ENCODE measurements around the gene SNX8.
A peak's percentile ranks its signal among the peaks of the same experiment; 100 is the strongest.
"Not testable (repeated sequence)": the region's sequence is repeated elsewhere in the genome, so short reads cannot be mapped to it uniquely, and the experiment has no call there.

SNX8 gene

DNA sequence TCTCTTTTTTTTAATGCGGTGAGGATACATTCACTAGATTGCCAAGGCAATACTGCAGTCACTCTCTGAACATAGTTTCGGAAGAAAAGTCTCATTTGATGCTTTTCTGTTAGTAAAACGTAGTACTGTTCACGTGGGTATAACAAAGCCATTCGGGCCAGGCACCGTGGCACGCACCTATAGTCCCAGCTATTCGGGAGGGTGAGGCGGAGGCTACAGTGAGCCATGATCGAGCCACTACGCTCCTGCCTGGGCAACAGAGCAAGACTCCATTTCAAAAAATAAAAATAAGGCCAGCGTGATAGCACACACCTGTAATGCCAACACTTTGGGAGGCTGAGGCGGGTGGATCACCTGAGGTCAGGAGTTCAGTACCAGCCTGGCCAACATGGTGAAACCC is 24.6 kb downstream of the SNX8 start:
- no peak for DNase-seq

DNA sequence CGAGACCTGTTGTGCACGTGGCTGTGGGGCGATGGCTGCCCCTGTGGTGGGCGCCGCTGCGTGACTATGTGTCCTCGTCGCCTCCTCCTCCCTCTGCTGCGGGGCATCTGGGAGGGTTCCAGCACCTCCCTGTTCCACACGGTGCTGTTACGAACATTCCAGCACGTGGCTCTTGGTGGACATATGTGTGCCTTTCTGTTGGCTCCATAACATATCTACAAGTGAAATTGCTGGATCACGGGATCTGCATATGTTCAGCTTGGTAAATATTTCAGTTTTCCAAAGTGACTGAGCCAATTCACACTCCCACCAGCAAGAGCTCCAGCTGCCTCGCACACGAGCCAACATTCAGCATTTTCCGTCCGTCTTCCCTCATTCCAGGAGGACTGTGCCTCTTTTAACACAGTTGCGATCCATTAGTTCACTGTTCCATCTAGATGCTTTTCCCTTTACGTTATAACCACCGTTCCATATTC is 25.1 kb downstream of the SNX8 start:
- DNase-seq = no peak

DNA sequence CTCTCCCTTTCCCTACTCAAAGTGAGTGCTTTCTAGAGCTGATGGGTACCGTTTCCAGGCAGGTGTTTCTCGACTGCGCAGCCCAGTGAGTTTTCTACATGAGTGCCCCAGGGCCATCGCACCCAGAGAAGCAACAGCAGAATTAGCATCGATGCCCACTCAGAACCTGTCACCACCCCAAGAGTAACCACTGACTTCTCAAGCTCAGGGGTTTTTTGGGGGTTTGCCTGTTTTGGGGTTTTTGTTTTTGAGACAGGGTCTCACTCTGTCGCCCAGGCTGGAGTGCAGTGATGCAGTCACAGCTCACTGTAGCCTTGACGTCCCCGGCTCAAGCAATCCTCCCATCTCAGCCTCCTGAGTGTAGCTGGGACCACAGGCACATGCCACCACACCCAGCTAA is 25.7 kb downstream of the SNX8 start:
- peak; percentile 18 for DNase-seq

DNA sequence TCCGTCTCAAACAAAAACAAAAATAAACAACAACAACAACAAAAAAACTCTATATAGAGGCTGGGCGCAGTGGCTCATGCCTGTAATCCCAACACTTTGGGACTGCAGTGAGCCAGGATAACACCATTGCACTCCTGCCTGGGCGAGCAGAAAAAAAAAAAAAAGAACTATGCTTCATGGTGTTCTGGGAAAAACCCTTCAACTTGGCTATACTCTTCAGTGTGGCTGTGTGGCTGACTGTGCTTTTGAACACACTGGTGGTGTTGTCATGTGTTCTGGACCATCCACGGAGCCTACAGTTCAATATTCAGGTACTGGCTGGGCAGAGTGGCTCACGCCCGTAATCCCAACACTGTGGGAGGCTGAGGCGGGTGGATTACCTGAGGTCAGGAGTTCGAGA is 26.5 kb downstream of the SNX8 start:
- DNase-seq = no peak

DNA sequence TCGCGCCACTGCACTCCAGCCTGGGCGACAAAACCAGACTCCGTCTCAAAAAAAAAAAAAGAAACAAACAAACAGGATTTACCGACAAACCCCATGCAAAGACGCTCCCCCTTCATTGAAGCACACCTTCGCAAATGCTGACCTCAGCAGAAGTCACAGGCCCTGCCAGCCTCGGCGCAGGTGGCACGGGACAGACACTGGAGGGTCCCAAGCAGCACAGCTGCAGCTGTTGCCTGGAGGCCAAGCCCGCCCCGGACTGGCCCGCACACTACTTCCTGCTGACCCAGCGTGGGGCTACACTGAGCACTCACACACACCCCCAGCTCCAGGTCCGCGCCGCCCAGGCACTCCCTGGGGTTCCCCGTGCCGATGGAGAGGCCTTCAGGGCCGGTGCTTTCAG is 31.2 kb downstream of the SNX8 start:
- no peak for DNase-seq

DNA sequence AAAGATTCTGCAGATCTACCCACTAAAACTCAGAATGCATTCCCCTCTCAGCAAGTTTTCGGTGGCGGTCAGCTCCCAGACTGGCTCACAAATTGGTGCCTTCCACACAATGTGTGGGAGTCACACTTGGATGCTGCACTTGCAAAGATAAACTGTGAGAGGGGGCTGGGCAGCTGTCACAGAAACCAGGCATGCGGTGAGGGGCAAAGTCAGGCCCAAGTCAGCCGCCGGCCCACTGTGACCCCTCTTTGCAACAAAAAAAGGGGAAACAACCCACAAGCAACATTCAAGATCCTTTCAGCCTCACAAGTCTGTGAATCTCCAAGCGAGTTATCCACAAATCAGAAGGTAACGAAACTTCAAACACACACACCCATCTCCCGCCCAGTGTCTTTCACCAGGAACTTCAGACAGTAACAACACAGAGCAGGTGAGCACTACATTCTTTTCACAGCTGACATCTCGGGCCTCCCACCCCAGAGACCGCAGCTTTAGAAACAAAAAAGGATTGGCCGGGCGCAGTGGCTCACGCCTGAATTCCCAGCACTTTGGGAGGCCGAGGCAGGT is 32.0 kb downstream of the SNX8 start:
- no peak for DNase-seq

DNA sequence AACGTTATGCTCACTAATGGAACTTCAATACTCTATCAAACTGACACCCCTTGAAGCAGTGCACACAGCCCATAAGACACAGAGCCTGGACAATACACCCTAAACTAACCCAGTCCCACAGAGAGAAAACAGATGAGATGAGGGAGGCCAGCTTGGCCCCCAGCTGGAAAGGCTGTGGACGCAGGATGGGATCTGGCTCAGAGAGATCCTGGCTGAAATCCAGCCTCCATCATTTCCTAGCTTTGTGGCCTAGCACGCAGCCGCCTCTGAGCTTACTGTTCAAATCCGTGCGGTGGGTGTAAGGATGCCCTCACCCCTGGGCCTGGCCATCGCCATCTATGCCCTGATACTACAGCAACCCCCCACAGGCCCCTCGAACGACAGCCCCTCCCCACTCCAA is 32.7 kb downstream of the SNX8 start:
- DNase-seq = no peak

DNA sequence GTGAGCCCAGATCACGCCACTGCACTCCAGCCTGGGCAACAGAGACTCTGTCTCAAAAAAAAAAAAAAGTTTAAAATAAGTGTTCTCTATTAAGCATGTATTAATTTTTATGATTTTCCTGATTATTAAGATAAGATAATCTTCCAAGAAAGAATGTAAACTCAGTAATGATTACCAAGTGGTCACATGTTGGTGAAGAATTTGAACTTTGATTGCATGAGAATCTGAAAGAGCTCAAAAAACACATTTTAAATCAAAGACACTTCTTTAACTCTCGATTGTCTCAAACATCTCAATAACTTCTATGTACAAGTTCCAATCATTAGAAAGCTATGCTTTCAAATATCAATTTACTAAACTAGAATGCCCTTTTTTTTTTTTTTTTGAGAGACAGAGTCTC is 33.8 kb downstream of the SNX8 start:
- no peak for DNase-seq

DNA sequence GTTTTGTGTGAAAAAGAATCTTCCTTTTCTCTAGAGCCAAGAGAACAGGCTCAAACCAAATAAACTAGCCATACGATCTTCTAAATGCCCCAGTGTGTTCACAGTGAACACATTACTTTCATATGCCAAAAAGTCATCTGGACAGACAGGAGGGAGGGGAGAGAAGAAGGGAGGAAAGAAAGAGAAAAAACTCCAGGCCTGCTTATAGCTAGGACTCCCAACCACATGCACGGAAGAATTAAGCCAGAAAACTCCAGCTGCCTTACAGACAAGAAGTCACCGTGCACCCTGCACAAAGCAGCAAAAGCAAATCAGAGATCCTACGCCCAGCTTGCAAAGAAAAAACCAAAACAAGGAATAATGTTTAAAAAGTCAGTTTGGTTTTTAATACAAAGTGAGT is 34.3 kb downstream of the SNX8 start:
- DNase-seq = no peak

DNA sequence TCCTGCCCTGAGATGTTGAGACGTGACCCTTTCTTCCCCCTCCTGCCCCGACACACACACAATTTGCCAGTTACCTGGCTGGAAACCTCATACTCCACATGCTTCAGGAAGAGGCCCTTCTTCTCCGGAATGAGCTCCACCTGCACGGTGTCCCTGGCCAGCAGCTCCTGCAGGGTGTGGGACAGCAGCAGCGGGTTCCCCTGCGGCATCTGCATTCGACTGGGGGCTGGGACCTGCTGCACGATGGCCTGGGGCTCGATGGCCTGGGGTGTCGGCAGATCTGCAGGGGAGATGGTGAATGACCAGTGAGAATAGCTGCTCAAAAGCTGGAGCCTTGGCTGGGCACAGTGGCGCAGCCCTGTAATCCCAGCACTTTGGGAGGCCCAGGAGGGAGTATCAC is 36.2 kb downstream of the SNX8 start:
- no peak for DNase-seq

DNA sequence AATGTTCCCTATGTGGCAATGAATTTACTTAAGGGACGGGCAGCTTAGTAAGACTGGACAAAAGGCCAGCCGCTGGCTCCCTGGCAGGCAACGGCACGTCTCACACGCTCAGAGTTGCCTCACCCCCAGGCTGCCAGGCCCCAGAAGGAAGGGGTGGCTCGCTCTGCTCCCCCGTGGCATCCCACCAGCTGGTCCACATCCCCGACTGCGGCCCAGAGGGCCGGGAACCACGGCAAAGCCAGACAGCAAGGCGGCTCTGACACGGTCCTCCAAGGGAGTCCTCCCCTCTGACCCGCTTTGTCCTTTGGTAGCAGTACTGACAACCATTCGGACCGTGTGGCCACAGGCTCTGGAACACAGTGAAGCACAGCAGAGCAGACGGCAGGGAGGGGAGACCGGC is 38.1 kb downstream of the SNX8 start:
- DNase-seq = no peak

DNA sequence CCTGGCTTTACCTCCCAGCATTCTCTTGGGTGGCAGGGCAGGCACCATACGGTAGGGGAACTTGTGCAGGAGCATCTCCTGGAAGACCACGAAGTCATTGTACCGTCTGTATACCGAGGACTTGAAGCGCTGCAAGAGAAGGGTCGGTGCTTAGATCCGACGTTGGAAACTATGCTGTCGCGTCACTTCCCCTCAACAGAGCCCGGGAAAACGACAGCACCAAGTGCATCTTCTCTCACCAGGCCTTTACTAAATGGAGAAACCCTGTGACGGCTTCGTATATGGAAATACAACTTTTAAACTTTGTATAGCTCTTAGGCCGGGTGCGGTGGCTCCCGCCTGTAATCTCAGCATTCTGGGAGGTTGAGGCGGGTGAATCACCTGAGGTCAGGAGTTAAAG is 39.1 kb downstream of the SNX8 start:
- no peak for DNase-seq

DNA sequence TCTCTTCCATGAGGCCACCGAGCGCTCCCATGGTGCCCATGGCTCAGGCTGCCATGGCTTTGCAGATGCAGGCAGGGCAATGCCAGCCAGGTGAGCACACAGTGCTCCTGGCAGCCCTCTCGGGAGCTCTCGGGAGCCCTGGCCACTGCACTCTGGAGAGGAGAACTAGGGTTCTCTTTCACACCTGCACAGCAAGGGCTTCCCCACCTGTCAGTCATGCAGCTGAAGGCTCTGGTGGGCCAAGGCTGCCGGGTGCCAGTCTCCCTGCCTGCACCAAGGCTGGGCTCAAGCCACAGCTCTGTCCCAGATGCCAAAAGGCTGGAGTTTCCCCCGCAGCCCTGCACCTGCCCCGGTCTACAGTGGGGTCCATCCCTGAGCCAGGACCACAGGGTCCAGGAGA is 39.6 kb downstream of the SNX8 start:
- DNase-seq = no peak

DNA sequence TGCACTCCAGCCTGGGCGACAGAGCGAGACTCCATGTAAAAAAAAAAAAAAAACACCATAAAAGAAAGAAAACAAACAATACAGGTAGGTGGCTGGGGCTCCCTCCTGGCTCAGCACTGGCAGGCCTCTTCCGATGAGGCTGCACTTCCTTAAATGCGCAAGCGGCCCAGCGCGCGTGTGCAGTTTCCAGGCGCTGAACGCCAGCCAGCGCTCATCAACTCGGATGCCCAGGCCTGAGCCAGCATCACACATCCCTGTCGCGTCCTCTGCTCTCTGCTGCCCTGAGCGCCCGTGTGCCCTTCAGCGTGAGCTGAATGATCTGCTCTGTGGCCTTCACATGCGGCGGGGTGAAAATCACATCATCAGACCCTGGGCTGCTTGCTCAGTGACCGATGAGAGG is 40.4 kb downstream of the SNX8 start:
- no peak for DNase-seq

DNA sequence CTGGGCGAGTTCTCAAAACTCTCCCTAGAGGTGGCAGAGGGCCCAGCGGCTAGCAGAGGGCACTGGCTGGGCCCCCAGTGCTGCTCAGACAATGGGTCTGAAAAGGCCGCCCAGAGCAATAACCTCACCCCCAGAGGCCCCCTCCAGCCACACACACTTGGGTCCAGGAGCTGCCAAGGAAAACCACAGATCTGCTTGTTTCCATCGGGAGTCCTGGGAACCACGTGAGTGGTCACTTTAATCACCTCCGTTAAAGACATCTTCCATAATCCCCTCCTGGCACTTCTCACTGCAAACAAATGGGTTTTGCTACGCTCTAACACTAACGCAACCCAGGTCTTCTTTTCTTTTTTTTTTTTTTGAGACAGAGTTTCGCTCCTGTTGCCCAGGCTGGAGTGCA is 42.2 kb downstream of the SNX8 start:
- DNase-seq = no peak

DNA sequence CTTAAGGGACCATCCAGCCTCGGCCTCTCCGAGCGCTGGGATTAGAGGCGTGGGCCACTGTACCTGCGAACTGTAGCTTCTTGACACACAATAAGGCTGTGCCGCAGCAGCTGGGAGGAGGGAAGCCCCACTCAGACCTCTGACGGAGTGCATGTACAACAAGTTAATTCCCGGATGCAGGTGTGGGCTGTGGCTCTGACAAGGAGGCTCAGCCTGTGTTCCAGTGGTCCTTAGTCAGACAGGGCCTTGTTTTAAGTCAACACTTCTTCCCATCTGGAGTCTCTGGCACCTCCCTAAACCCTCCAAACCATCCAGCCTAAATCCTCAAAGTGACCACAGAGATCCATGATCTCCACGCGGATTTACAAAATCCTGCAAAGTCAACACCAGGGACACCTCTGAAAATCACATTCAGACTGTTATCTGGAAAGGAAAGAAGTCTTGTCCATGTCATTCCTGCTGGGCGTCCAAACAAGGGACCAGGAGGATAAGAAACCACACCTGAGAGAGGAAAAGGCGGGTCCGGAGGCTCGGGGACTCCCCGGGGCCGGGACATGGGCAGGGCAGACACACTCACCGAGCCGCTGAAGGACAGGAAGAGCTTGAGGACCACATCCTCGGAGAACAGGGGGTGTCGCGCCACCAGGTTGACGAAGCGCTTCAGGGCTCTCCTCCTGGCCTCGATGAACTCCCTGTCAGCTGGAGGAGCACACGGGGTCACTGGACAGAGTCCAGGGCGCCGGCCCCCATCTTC is 42.8 kb downstream of the SNX8 start:
- no peak for DNase-seq

DNA sequence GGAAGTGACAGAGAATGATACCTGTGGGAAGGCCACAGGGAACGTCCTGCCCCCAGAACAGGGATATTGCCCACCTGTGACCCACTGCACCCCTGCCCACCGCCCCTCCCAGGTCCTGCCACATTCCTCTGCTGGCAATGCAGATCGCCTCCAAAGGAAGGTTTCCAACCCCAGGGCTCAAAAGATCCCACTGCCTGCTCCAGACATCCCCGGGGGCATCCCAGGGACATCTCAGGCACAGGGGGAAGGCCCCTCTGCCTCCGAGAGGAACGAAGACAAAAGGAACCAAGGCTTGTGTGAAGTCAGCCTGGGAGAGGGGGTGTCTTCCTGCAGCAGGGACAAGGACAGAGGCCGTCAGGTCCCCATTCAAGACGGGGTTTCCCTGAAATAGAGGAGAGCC is 43.7 kb downstream of the SNX8 start:
- no peak for DNase-seq

DNA sequence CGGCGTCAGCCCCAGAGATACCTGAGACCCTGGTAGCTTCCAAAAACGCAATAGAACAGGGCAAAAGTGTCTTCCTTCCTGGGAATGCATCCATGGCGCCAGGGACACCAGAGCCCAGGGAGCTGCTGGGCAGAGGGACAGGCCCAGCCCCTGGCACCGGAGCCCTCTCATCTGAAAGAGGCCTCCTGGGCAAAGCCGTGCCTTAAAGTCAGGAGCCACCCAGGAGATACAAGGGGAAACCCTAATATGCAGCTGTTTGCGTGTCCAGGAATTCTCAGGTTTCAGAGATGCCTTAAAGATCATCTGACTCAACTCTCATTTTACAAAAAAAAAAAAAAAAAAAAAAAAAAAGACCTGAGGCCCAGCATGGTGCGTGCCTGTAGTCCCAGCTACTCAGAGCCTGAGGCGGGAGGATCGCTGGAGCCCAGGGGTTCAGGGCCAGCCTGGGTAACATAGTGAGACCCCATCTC is 44.2 kb downstream of the SNX8 start:
- DNase-seq = no peak

DNA sequence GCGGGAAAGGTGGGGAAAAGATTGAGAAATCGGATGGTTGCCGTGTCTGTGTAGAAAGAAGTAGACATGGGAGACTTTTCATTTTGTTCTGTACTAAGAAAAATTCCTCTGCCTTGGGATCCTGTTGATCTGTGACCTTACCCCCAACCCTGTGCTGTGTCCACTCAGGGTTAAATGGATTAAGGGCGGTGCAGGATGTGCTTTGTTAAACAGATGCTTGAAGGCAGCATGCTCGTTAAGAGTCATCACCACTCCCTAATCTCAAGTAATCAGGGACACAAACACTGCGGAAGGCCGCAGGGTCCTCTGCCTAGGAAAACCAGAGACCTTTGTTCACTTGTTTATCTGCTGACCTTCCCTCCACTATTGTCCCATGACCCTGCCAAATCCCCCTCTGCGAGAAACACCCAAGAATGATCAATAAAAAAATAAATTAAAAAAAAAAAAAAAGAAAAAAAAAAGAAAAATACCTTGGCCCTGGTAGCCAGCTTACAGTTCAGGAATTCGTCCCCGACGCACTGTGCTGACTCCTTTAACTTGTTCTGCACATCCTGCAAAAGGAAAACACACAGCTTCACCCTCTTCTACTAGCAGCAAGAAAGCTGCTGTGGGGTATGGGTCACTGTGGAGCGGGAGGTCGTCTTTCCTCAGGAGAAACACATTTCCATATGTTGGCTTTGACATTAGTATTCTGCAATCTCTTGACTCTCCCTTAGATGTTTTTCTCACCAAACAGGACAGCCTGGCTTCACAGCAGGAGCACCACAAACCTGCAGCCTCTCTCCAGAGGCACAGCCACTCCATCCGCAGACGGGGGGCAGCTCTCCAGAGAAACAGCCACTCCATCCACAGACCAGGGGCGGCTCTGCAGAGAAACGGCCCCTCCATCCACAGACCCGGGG is 44.9 kb downstream of the SNX8 start:
- not testable (repeated sequence) for DNase-seq

DNA sequence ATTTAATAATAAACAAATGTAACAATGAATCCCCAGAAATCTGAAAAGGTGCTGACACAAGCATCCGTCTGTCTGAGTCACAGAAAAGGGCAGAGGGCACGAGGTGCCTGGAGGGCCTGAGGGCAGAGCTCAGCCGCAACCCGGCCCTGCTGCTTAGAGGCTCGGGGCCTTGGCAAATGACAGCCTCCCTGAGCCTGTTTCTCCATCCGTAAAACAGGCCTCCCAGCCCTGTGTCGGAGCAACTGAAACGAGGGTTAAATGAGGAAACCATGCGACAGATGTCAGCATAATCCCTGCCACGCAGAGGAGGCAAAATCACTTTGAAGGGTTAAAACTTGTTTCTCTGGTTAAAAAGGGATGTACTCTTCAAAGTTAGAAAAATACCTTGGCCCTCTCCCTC is 47.3 kb downstream of the SNX8 start:
- no peak for DNase-seq

DNA sequence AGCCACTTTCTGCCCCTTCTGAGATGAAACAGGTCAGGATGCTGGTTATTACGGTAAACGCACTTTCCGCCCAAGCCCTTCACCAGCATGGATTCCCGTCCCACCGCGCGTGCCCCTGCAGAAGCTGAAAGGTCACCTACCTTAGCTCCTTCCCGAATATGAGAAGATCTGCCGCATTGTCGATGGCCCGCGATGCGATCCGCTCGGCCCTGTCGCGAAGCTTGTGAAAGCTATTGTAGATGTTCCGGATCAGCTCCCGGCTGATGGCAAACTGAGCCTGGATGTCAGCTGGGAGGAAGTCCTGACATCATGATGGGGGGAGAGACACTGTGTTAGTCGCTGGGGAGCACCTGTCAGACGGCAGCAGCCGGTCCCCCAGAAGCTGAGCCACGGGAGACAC is 50.1 kb downstream of the SNX8 start:
- DNase-seq = no peak

DNA sequence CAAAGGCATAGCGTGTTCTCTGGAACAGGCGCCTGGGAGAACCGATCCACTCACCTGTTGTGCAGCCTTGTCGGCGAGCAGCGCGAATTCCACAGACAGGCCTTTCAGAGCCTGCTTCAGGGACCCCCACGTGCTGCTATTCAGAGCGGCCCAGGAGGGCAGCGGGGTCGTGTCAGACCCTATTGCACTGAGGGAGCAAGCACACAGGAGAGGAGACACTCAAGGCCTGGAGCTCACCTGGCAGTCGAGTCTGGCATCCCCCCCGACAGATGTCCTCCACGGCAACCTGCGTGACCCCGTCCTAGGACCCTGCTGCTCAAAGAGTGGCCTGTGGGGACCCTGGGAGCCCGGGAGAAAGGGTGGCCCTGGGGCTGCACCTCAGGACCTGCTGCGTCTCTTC is 51.1 kb downstream of the SNX8 start:
- DNase-seq = no peak

DNA sequence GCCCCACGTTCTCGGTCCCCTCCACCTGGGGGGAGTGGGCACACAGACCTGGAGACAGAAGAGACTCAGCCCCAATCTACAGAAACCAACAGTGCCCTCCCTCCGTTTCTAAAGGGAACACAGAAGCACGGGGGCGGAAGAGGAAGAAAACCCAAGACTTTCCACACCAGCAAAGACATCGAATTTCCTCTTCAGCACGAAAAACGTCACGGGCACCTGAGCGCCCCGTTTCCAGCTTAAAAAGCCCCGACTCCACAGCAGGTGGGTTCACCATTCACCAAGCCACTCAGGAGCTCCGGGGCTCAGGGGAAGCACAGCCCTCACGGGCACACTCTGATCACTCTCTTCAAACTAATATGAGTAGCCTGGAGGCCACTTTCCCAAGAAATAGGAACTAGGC is 52.6 kb downstream of the SNX8 start:
- DNase-seq = peak; percentile 69

DNA sequence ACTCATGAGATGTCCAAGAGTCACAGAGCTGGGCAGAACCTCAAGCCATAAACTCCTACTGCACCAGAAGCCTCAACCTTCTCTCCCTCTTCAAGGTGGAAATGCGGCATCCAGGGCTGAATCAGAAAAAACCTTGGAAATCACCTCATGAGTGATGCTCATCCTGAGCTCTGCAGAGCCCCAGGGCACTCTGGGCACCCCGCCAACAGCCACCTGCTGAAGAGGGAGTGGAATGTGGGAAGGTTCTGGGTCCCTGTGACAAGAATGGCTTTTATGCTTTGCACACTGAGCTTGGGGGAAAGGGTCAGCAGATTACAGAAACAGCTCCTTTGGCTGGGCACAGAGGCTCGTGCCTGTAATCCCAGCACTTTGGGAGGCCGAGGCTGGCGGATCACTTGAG is 53.4 kb downstream of the SNX8 start:
- DNase-seq = no peak
